H7 (cell line): ENCODE data around the gene DPT. TPM values are rescaled to one million over a fixed set of nuclear protein-coding genes. Genes with fewer than 3 reads are reported as not detected.

Experiments used
- DNase-seq: peaks from one replicate; pipeline ENCODE4 v3.0.0; 2012
- H3K27me3 ChIP-seq: 2 replicates; pipeline ENCODE4 v1.6.0; 2011; ENCODE audit warnings: mild to moderate bottlenecking, low read length; ENCODE audit not compliant: control insufficient read depth, insufficient read depth
- H3K36me3 ChIP-seq: replicated peaks from 2 replicates; pipeline ENCODE4 v1.5.1; 2011; ENCODE audit warnings: low read length; ENCODE audit not compliant: control insufficient read depth, insufficient read depth
- H3K4me3 ChIP-seq: 2 replicates; pipeline ENCODE4 v1.5.1; 2011; ENCODE audit warnings: low read depth, mild to moderate bottlenecking, control low read depth, low read length, moderate library complexity; ENCODE audit not compliant: insufficient read depth
- total RNA-seq: library from RNA; depleted of rRNA; stranded (reverse); fragments of >200 nt; shearing (Covaris generic); gene quantifications from 2 replicates; pipeline ENCODE4 v1.2.3, GENCODE V29; 2014; rRNA removed

Gene DPT
- total RNA-seq, 1 experiment from 2014 or later = not detected

- H3K4me3 ChIP-seq = no peak overlapping the region
- DNase-seq = no peak
- H3K36me3 ChIP-seq = no peaks in the 10 kb centered on the region
- no peaks in the 10 kb centered on the region for H3K27me3 ChIP-seq
These were observed 52.8 kb downstream of the DPT start for GRCh38 chr1:168676029-168676812.

GRCh38 chr1:168673974-168674683 lies 54.9 kb downstream of the DPT start:
- H3K36me3 ChIP-seq = no peaks in the 10 kb centered on the region
- no peak overlapping the region for H3K4me3 ChIP-seq
- H3K27me3 ChIP-seq = no peaks in the 10 kb centered on the region
- no peak for DNase-seq

GRCh38 chr1:168672278-168672677 lies 56.7 kb downstream of the DPT start:
- Histone ChIP-seq H3K4me3 (no peak overlapping the region), H3K27me3 (no peaks in the 10 kb centered on the region), H3K36me3 (no peaks in the 10 kb centered on the region)
- no peak for DNase-seq

- no peak overlapping the region for H3K4me3 ChIP-seq
- no peak for DNase-seq
- H3K27me3 ChIP-seq = no peaks in the 10 kb centered on the region
- no peaks in the 10 kb centered on the region for H3K36me3 ChIP-seq
These were observed 57.2 kb downstream of the DPT start for GRCh38 chr1:168671782-168672181.

GRCh38 chr1:168665975-168666374 lies 63.0 kb downstream of the DPT start:
- Histone ChIP-seq H3K36me3 (no peaks in the 10 kb centered on the region), H3K27me3 (no peaks in the 10 kb centered on the region), H3K4me3 (no peak overlapping the region)
- DNase-seq = no peak

- no peak overlapping the region for H3K4me3 ChIP-seq
- H3K27me3 ChIP-seq = no peaks in the 10 kb centered on the region
- DNase-seq = no peak
- H3K36me3 ChIP-seq = no peaks in the 10 kb centered on the region
These were observed 64.8 kb downstream of the DPT start for GRCh38 chr1:168664069-168664834.

GRCh38 chr1:168656485-168656884 lies 72.5 kb downstream of the DPT start:
- Histone ChIP-seq H3K36me3 (no peaks in the 10 kb centered on the region), H3K27me3 (no peaks in the 10 kb centered on the region), H3K4me3 (no peak overlapping the region)
- no peak for DNase-seq

GRCh38 chr1:168654198-168654915 lies 74.6 kb downstream of the DPT start:
- DNase-seq = no peak
- no peaks in the 10 kb centered on the region for H3K36me3 ChIP-seq
- no peaks in the 10 kb centered on the region for H3K27me3 ChIP-seq
- no peak overlapping the region for H3K4me3 ChIP-seq

- DNase-seq = no peak
- H3K4me3 ChIP-seq = no peak overlapping the region
- no peaks in the 10 kb centered on the region for H3K27me3 ChIP-seq
- no peaks in the 10 kb centered on the region for H3K36me3 ChIP-seq
These were observed 75.4 kb downstream of the DPT start for GRCh38 chr1:168653567-168653966.

- H3K36me3 ChIP-seq = no peaks in the 10 kb centered on the region
These were observed 83.3 kb downstream of the DPT start for GRCh38 chr1:168645721-168646120.

More at GRCh38 chr1:168645721-168646120, 83.3 kb downstream of the DPT start:
- DNase-seq = no peak
- Histone ChIP-seq H3K27me3 (no peaks in the 10 kb centered on the region), H3K4me3 (no peak overlapping the region)

Other genes starting within 250 kb of the DPT start
- not detected in 2 replicates for gene XCL2, start 185.2 kb downstream of the DPT start, total RNA-seq
- gene XCL1, start 152.6 kb downstream of the DPT start, total RNA-seq = 0.52 and 1.4 TPM in 2 replicates